Measurements from ENCODE around the gene TRPM6.

Gene TRPM6

GRCh38 chr9:74696520-74696919 is 191.2 kb downstream of the TRPM6 start:
- no peak for DNase-seq

GRCh38 chr9:74691058-74691457 is 196.7 kb downstream of the TRPM6 start:
- no peak for DNase-seq

- DNase-seq: no peak
These were observed 204.4 kb downstream of the TRPM6 start for GRCh38 chr9:74683322-74683721.

DNA sequence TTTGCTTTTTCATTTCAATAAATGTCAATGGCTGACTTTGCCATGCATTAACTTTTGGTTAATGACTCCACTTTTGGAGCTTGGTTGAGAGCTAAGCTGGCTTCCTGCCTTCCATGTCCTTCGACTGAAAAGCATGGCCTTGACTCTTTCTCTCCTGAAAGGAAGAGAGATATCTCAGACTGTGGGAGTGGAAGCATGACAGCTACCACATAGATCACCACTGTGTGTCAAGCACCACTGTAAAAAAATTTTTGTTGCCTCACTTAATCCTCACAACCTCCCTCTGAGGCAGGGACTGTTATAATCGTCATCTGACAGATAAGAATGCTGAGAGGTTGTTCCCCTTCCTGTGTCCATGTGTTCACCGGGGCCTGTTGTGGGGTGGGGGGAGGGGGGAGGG is 205.8 kb downstream of the TRPM6 start:
- no peak for DNase-seq

DNA sequence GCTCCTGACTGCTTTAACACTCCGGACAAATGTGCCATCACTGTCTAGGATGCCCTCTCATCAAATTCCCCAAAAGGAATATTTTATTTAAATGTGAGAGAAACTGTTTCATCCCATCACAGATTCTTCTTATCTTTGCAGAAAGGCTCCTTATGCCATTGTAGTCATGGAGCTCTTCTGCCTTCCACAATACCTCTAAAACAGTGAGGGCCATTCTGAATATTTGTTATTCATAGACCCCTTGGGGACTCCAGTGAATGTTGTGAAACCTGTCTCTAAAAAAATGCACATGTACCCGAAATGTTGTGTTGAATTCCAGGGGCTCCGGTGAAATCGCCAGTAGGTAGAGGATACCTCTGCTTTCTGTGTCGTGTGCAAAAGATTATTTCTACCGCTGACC is 213.6 kb downstream of the TRPM6 start:
- no peak for DNase-seq
